Osteoblast (primary cell): ENCODE measurements around the gene NPEPPS. TPM values are rescaled to one million over a fixed set of nuclear protein-coding genes. Genes with fewer than 3 reads are reported as not detected.
A peak's percentile ranks its signal among the peaks of the same experiment; 100 is the strongest.
"Not testable (repeated sequence)": the region's sequence is repeated elsewhere in the genome, so short reads cannot be mapped to it uniquely, and the experiment has no call there.

Experiments used
- DNase-seq: peaks from one replicate; pipeline ENCODE4 v3.0.0; 2011; ENCODE audit warnings: low spot score, mixed read lengths; ENCODE audit not compliant: insufficient read length; ENCODE audit errors: missing footprints
- H2AFZ ChIP-seq: 2 replicates; pipeline ENCODE4 v1.6.0; 2011; ENCODE audit warnings: mild to moderate bottlenecking, low read length
- H3K27ac ChIP-seq: 2 replicates; pipeline ENCODE4 v1.5.1; 2011; ENCODE audit warnings: mild to moderate bottlenecking, low read depth, low read length, moderate library complexity
- H3K27me3 ChIP-seq: 2 replicates; pipeline ENCODE4 v1.6.0; 2012; ENCODE audit warnings: mild to moderate bottlenecking, control low read depth, inconsistent platforms, low read length, moderate library complexity; ENCODE audit not compliant: insufficient read depth
- H3K36me3 ChIP-seq: 2 replicates; pipeline ENCODE4 v1.5.1; 2011; ENCODE audit warnings: mild to moderate bottlenecking, low read length, control low read depth, moderate library complexity; ENCODE audit not compliant: insufficient read depth
- H3K4me1 ChIP-seq: 2 replicates; pipeline ENCODE4 v1.5.1; 2011; ENCODE audit warnings: mild to moderate bottlenecking, low read length, control low read depth, moderate library complexity; ENCODE audit not compliant: insufficient read depth
- H3K4me2 ChIP-seq: 2 replicates; pipeline ENCODE4 v1.6.0; 2011; ENCODE audit warnings: mild to moderate bottlenecking, low read length; ENCODE audit not compliant: insufficient read depth
- H3K4me3 ChIP-seq: fragments of 200-600 bp; sonication (generic); 3 replicates; pipeline ENCODE4 v1.5.1; 2012; ENCODE audit warnings: mild to moderate bottlenecking, low read length, inconsistent platforms; ENCODE audit not compliant: insufficient read depth
- H3K79me2 ChIP-seq: 2 replicates; pipeline ENCODE4 v1.6.0; 2012; ENCODE audit warnings: mild to moderate bottlenecking, low read length, control low read depth, inconsistent platforms; ENCODE audit not compliant: insufficient read depth
- H3K9me3 ChIP-seq: 2 replicates; pipeline ENCODE4 v1.5.1; 2011; ENCODE audit warnings: low read depth, low read length, control low read depth
- H4K20me1 ChIP-seq: 2 replicates; pipeline ENCODE4 v1.6.0; 2012; ENCODE audit warnings: mild to moderate bottlenecking, low read length, control low read depth; ENCODE audit not compliant: insufficient read depth
- CTCF ChIP-seq: IDR thresholded peaks from 2 replicates; pipeline ENCODE4 v1.5.1; 2011; ENCODE audit warnings: mild to moderate bottlenecking, low read depth, low read length, moderate library complexity; ENCODE audit errors: extremely low read depth
- total RNA-seq: library from RNA; depleted of rRNA; stranded (reverse); fragments of >200 nt; gene quantifications from 2 replicates; pipeline ENCODE4 v1.2.3, GENCODE V29; 2012

Gene NPEPPS
- total RNA-seq, 1 donor, result 104 TPM

DNA sequence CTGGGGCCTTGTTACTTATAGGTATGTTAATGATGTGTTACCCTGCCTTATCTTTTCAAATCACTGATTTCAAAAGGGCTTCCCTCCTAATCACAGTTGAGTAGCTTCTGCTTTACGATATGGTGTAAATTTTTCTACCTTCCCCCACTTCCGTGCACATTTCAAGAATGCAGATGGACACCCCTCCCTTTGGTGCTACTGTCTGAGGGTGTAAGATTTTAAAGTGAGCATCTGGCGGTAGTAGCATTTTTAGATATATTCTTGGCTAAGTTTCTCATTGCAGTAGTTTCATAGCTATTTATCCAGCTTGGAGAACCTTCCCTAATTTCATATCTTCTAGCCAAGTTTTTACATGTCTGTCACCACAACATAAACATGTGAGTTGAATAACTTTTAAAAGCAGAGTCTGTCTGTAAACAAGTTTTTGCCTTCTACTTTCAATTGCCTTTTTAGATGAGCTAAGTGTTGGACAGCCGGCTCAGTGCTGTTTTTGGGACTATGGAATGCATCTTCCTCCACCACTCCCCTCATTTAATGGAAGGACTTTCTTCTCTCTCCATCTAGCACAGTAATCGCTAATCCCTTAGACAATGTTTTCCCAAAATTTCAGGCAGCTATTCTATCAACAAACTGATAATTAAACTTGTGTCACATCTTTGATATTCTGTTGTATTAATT is 55.6 kb downstream of the NPEPPS start:
- not testable (repeated sequence) for H3K27me3 ChIP-seq, H3K4me3 ChIP-seq, H3K79me2 ChIP-seq, H2AFZ ChIP-seq, H4K20me1 ChIP-seq, H3K9me3 ChIP-seq, H3K4me1 ChIP-seq, H3K4me2 ChIP-seq, H3K27ac ChIP-seq, H3K36me3 ChIP-seq, DNase-seq

- H4K20me1 ChIP-seq, H3K4me3 ChIP-seq: not testable (repeated sequence)
- H3K36me3 ChIP-seq, result peaks cover 34% of the 10 kb centered on the region
Measured at GRCh38 chr17:47593522-47593921, 62.6 kb downstream of the NPEPPS start.

DNA sequence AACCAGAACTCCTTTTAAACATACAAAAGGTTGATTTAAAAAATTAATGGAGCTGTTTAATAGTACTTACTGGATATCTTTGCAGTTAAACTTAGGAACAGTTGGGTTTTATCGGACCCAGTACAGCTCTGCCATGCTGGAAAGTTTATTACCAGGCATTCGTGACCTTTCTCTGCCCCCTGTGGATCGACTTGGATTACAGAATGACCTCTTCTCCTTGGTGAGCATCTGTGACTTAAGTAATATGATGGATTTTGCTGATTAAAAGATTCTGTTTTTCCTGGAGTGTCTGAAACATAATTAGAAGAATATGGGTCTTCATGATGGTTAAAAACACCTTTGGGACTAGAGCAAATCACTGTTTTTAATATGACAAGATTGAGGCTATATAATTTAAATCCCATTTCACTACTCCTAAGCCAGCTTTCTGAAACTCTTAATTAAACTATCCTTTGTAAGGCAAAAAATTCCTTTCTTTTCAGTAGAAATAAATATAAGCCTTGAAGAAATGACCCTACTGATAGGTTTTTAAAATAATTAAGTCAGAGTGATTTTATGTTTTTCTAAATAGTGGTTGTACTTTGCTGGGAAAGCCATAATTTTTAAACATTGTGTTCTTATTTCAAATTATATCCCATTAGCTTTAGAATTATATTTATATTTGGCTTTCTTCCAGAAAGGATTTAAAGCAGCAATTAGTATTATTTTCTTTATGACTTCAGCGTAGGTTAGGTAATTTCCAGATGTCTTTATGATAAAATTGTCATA is 73.1 kb downstream of the NPEPPS start:
- Histone ChIP-seq H3K79me2 (no peaks in the 10 kb centered on the region), H3K36me3 (peaks cover 59% of the 10 kb centered on the region), H3K9me3 (no peaks in the 10 kb centered on the region), H3K4me2 (peak overlapping the region; percentile 45), H2AFZ (no peak overlapping the region), H3K27me3 (no peaks in the 10 kb centered on the region), H3K4me3 (no peak overlapping the region), H4K20me1 (no peaks in the 10 kb centered on the region), H3K27ac (peak overlapping the region; percentile 83), H3K4me1 (peaks cover 25% of the 10 kb centered on the region)
- TF ChIP-seq CTCF, result no peak
- no peak for DNase-seq

More at GRCh38 chr17:47593522-47593921, 62.6 kb downstream of the NPEPPS start:
- not testable (repeated sequence) for H3K4me2 ChIP-seq, H2AFZ ChIP-seq, H3K79me2 ChIP-seq, H3K4me1 ChIP-seq, H3K27ac ChIP-seq, H3K27me3 ChIP-seq, DNase-seq, H3K9me3 ChIP-seq

DNA sequence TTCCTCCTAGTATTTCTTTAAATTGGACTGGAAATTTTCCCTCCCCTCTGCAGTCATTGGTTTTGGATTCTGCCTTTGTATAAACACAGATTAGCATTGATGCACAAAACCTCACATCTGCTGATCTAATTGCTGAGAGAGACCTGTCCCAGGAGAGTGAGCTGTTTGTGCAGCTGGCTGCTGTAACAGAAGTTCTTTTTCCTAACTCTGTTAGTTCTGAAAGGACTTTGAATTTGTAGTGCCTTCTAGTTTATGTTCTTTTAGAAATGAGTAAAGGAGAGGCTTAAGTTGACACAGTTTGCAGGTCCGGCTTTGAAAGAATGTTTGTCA is 73.7 kb downstream of the NPEPPS start:
- H3K27ac ChIP-seq, result peak overlapping the region; percentile 83
- no peaks in the 10 kb centered on the region for H3K9me3 ChIP-seq
- H3K36me3 ChIP-seq, result peaks cover 61% of the 10 kb centered on the region
- H3K4me2 ChIP-seq, result peak overlapping the region; percentile 45
- no peak overlapping the region for H2AFZ ChIP-seq
- H3K27me3 ChIP-seq, result no peaks in the 10 kb centered on the region
- peak; percentile 46 for DNase-seq
- TF ChIP-seq CTCF, result no peak
- no peaks in the 10 kb centered on the region for H4K20me1 ChIP-seq
- H3K4me1 ChIP-seq, result peaks cover 25% of the 10 kb centered on the region
- H3K79me2 ChIP-seq, result no peaks in the 10 kb centered on the region
- no peak overlapping the region for H3K4me3 ChIP-seq

DNA sequence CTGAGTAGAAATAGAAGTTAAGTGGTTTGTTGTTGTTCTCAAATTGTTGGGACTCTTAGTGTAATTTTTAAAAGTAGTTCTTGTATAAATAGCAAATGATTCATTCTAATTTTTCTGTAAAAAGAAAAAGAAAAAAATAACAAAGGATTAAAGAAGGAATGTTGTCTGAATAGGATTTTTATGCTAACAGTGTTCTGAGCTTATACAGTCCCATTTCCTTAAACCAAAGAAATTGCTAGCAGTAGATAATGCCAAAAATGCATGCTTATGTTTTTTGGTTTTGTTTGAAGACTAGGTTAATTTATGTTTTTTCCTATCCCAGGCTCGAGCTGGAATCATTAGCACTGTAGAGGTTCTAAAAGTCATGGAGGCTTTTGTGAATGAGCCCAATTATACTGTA is 74.1 kb downstream of the NPEPPS start:
- Histone ChIP-seq H4K20me1 (no peaks in the 10 kb centered on the region), H3K4me1 (peaks cover 25% of the 10 kb centered on the region), H3K79me2 (no peaks in the 10 kb centered on the region), H3K27ac (peak overlapping the region; percentile 83), H2AFZ (no peak overlapping the region), H3K9me3 (no peaks in the 10 kb centered on the region), H3K4me2 (peak overlapping the region; percentile 45), H3K36me3 (peaks cover 58% of the 10 kb centered on the region), H3K27me3 (no peaks in the 10 kb centered on the region), H3K4me3 (no peak overlapping the region)
- DNase-seq, result no peak
- no peak for TF ChIP-seq CTCF
